ENCODE data around the gene SLC11A2. TPM values are rescaled to one million over a fixed set of nuclear protein-coding genes. Genes with fewer than 3 reads are reported as not detected.
"Not testable (repeated sequence)": the region's sequence is repeated elsewhere in the genome, so short reads cannot be mapped to it uniquely, and the experiment has no call there.

SLC11A2 gene
- total and polyA plus RNA-seq, 8 donors: 19.1 to 52.9 (median 36.6) TPM

GRCh38 chr12:51018956-51019355 is 7.2 kb downstream of the SLC11A2 start:
- Histone ChIP-seq H3K9me3 (no peaks in the 10 kb centered on the region), H3K36me3 (no peaks in the 10 kb centered on the region), H3K4me3 (no peak overlapping the region), H3K27me3 (no peaks in the 10 kb centered on the region), H3K4me1 (peaks cover 11 to 28% (median 20%) of the 10 kb centered on the region in 3 donors), H3K27ac (no peak overlapping the region)
- intact Hi-C loops (cut with DNase I): no loop called here
- DNase-seq (no peak), ATAC-seq (no peak), FAIRE-seq (no peak)
- 94 to 95% methylated on average over 2 of the region's 2 CpGs for WGBS, 2 donors
- TF ChIP-seq, protein P1, sequence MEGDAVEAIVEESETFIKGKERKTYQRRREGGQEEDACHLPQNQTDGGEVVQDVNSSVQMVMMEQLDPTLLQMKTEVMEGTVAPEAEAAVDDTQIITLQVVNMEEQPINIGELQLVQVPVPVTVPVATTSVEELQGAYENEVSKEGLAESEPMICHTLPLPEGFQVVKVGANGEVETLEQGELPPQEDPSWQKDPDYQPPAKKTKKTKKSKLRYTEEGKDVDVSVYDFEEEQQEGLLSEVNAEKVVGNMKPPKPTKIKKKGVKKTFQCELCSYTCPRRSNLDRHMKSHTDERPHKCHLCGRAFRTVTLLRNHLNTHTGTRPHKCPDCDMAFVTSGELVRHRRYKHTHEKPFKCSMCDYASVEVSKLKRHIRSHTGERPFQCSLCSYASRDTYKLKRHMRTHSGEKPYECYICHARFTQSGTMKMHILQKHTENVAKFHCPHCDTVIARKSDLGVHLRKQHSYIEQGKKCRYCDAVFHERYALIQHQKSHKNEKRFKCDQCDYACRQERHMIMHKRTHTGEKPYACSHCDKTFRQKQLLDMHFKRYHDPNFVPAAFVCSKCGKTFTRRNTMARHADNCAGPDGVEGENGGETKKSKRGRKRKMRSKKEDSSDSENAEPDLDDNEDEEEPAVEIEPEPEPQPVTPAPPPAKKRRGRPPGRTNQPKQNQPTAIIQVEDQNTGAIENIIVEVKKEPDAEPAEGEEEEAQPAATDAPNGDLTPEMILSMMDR (IDR thresholded peaks at IDR 0.05): no peak

- Histone ChIP-seq H3K9me3 (no peaks in the 10 kb centered on the region), H3K4me3 (no peak overlapping the region), H3K27ac (no peak overlapping the region), H3K4me1 (peaks cover 0 to 18% (median 14%) of the 10 kb centered on the region in 3 donors), H3K27me3 (no peaks in the 10 kb centered on the region), H3K36me3 (no peaks in the 10 kb centered on the region)
- no peak for FAIRE-seq
- no peak for ATAC-seq
- DNase-seq: no peak
- intact Hi-C loops (cut with DNase I): no loop called here
- TF ChIP-seq, protein P1 (IDR thresholded peaks at IDR 0.05): no peak
These were observed 8.7 kb downstream of the SLC11A2 start for GRCh38 chr12:51017452-51017851.

DNA sequence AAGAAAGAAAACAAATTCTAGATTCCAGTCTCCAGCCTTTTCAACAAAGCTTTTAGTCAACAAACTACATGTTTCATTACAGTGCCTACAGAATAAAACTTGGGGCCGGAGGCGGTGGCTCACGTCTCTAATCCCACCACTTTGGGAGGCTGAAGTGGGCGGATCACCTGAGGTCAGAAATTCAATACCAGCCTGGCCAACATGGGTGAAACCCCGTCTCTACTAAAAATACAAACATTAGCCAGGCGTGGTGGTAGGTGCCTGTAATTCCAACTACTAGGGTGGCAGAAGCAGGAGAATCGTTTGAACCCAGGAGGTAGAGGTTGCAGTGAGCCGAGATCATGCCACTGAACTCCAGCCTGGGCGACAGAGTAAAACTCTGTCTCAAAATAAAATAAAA is 11.7 kb downstream of the SLC11A2 start:
- FAIRE-seq; H3K27ac ChIP-seq; H3K4me3 ChIP-seq; H3K9me3 ChIP-seq; ATAC-seq; H3K27me3 ChIP-seq; H3K36me3 ChIP-seq; intact Hi-C loops (cut with DNase I); DNase-seq: not testable (repeated sequence)
- 87 to 89% methylated on average over 9 of the region's 9 CpGs for WGBS, 2 donors
- H3K4me1 ChIP-seq: peaks cover 2 to 12% (median 9%) of the 10 kb centered on the region in 3 donors

GRCh38 chr12:51013441-51013840 is 12.7 kb downstream of the SLC11A2 start:
- TF ChIP-seq, protein P1 (IDR thresholded peaks at IDR 0.05): no peak
- Histone ChIP-seq H3K4me3 (no peak overlapping the region), H3K27me3 (no peaks in the 10 kb centered on the region), H3K36me3 (peaks cover 0 to under 1% (median 0%) of the 10 kb centered on the region in 3 donors), H3K27ac (no peak overlapping the region), H3K4me1 (peaks cover 2 to 12% (median 9%) of the 10 kb centered on the region in 3 donors), H3K9me3 (no peaks in the 10 kb centered on the region)
- intact Hi-C loops (cut with DNase I): no loop called here
- no peak for DNase-seq
- ATAC-seq: no peak
- no peak for FAIRE-seq
- 92 to 93% methylated on average over 7 of the region's 7 CpGs for WGBS, 2 donors

GRCh38 chr12:51012570-51013236 is 13.5 kb downstream of the SLC11A2 start:
- no peak for FAIRE-seq

More at GRCh38 chr12:51012570-51013236, 13.5 kb downstream of the SLC11A2 start:
- Histone ChIP-seq H3K27ac (no peak overlapping the region), H3K27me3 (no peaks in the 10 kb centered on the region), H3K4me1 (peaks cover 2 to 12% (median 9%) of the 10 kb centered on the region in 3 donors), H3K36me3 (peaks cover 0 to 3% (median 0%) of the 10 kb centered on the region in 3 donors), H3K9me3 (no peaks in the 10 kb centered on the region), H3K4me3 (no peak overlapping the region)
- whole genome bisulfite sequencing, 2 donors: 59 to 67% methylated on average over 5 of the region's 5 CpGs
- ATAC-seq (peak in 2 of 4 donors; percentile 29 to 36), DNase-seq (no peak)
- TF ChIP-seq, protein P1 (IDR thresholded peaks at IDR 0.05): no peak
- intact Hi-C loops (cut with DNase I): no loop called here

Data from pancreas (tissue), 10 donors.